ENCODE data around the gene SGPL1.

DNA sequence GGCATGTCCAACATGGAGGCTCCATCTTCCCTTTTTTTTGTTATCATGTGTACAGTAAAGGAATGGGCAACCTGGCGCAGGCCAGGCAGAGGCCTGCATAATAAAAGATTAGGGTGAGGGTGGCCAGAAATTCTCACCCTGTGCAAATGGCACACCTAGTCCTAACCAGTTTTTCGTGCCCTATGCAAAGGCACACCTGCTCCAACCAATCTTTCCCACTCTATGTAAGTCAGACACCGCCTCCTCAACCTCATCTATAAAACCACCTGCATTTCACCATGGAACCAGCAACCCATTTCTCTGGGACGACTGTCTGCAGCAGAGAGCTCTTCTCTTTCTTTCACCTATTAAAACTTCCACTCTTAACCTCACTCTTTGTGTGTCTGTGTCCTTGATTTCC lies 46.6 kb upstream of the SGPL1 start:
- TF ChIP-seq POLR2A (IDR thresholded peaks at IDR 0.05) (no peak), CTCF (IDR thresholded peaks at IDR 0.05) (no peak)

All from vagina (tissue), 2 donors.